ENCODE results near the gene MORN1.

Gene MORN1

DNA sequence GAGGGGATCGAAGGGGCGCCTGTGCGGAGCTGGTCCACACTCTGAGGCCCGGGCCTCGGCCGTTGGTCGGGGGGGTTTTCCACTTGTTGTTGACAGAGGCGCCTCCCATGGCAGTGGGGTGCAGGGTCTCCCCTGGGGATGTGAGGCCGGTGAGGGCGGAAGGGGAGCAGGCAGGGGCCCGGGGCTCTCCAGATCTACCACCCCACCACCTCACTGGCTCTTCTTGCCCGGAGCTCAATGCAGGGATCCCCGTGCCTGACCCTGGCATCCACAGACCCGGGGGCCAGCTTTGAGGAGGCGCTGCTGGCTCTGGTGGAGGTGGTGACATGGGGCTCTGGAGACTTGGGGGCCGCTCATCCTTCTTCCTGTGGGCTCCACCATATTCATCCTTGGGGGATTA is 28.1 kb upstream of the MORN1 start:
- DNase-seq (ENCODE audit: low read depth in 1 of 2, low spot score in 1 of 2), result no peak
- TF ChIP-seq POLR2AphosphoS5 (IDR thresholded peaks at IDR 0.05; ENCODE audit: low read depth) (no peak), REST (IDR thresholded peaks at IDR 0.05; ENCODE audit: insufficient replicate concordance, low read depth) (no peak), CTCF (IDR thresholded peaks at IDR 0.05; ENCODE audit: insufficient read depth, low read length) (no peak), SPI1 (IDR thresholded peaks at IDR 0.05; ENCODE audit: borderline replicate concordance, low read depth) (no peak), GABPA (IDR thresholded peaks at IDR 0.05; ENCODE audit: low read depth) (no peak)
- Histone ChIP-seq H3K27me3 (ENCODE audit: insufficient read depth, poor library complexity, severe bottlenecking) (peaks cover 38% of the 10 kb centered on the region), H3K4me3 (replicated peaks; ENCODE audit: insufficient read depth, low read length) (no peak overlapping the region), H3K27ac (replicated peaks) (no peak overlapping the region)

- no peak overlapping the region for H3K4me3 ChIP-seq (replicated peaks; ENCODE audit: insufficient read depth, low read length)
- DNase-seq (ENCODE audit: low read depth in 1 of 2, low spot score in 1 of 2), result no peak
- H3K27me3 ChIP-seq (ENCODE audit: insufficient read depth, poor library complexity, severe bottlenecking), result peaks cover 38% of the 10 kb centered on the region
Observed at GRCh38 chr1:2418791-2419320, 27.5 kb upstream of the MORN1 start.

More at GRCh38 chr1:2418791-2419320, 27.5 kb upstream of the MORN1 start:
- no peak overlapping the region for H3K27ac ChIP-seq (replicated peaks)
- no peak for TF ChIP-seq REST (IDR thresholded peaks at IDR 0.05; ENCODE audit: insufficient replicate concordance, low read depth)
- TF ChIP-seq POLR2AphosphoS5 (IDR thresholded peaks at IDR 0.05; ENCODE audit: low read depth), result no peak
- TF ChIP-seq GABPA (IDR thresholded peaks at IDR 0.05; ENCODE audit: low read depth), result no peak
- no peak for TF ChIP-seq CTCF (IDR thresholded peaks at IDR 0.05; ENCODE audit: insufficient read depth, low read length)
- TF ChIP-seq SPI1 (IDR thresholded peaks at IDR 0.05; ENCODE audit: borderline replicate concordance, low read depth), result no peak

Measured in HL-60 (cell line).